ENCODE results near the gene ANKRD6.

Gene ANKRD6

GRCh38 chr6:89404512-89404911, 28.4 kb upstream of the ANKRD6 start:
- TF ChIP-seq CTCF (IDR thresholded peaks at IDR 0.05; ENCODE audit: insufficient read depth, low read length, missing control alignments), result no peak
- CTCF ChIA-PET, result interaction anchor here (1.0 kb wide), 1 partner anchor 11 kb away, joined by 3 read pairs; no protein-coding TSS in a partner anchor
- no peak overlapping the region for H3K4me3 ChIP-seq (ENCODE audit: low read depth, low read length)
- DNase-seq (ENCODE audit: low read depth, low spot score), result no peak
- POLR2A ChIA-PET, result no interaction called here

- TF ChIP-seq CTCF (IDR thresholded peaks at IDR 0.05; ENCODE audit: insufficient read depth, low read length, missing control alignments), result no peak
- CTCF ChIA-PET, result interaction anchor here (1.3 kb wide), 1 partner anchor 34 kb away, joined by 4 read pairs; no protein-coding TSS in a partner anchor
- POLR2A ChIA-PET, result no interaction called here
- no peak overlapping the region for H3K4me3 ChIP-seq (ENCODE audit: low read depth, low read length)
- no peak for DNase-seq (ENCODE audit: low read depth, low spot score)
Observed at GRCh38 chr6:89406141-89406540, 26.8 kb upstream of the ANKRD6 start.

GRCh38 chr6:89409461-89410035, 23.4 kb upstream of the ANKRD6 start:
- ChIA-PET POLR2A (no interaction called here), CTCF (no interaction called here)
- TF ChIP-seq CTCF (IDR thresholded peaks at IDR 0.05; ENCODE audit: insufficient read depth, low read length, missing control alignments), result no peak
- no peak overlapping the region for H3K4me3 ChIP-seq (ENCODE audit: low read depth, low read length)
- DNase-seq (ENCODE audit: low read depth, low spot score), result no peak

GRCh38 chr6:89410231-89410761, 22.7 kb upstream of the ANKRD6 start:
- H3K4me3 ChIP-seq (ENCODE audit: low read depth, low read length), result no peak overlapping the region
- ChIA-PET CTCF (interaction anchor here (1.7 to 1.8 kb wide), 2 partner anchors 22 to 38 kb away, joined by 4 read pairs; no protein-coding TSS in a partner anchor), POLR2A (no interaction called here)
- no peak for DNase-seq (ENCODE audit: low read depth, low spot score)
- no peak for TF ChIP-seq CTCF (IDR thresholded peaks at IDR 0.05; ENCODE audit: insufficient read depth, low read length, missing control alignments)

GRCh38 chr6:89410788-89411144, 22.2 kb upstream of the ANKRD6 start:
- ChIA-PET POLR2A (no interaction called here), CTCF (interaction anchor here (1.7 to 1.8 kb wide), 2 partner anchors 22 to 39 kb away, joined by 4 read pairs; no protein-coding TSS in a partner anchor)
- no peak overlapping the region for H3K4me3 ChIP-seq (ENCODE audit: low read depth, low read length)
- no peak for DNase-seq (ENCODE audit: low read depth, low spot score)
- TF ChIP-seq CTCF (IDR thresholded peaks at IDR 0.05; ENCODE audit: insufficient read depth, low read length, missing control alignments), result no peak

- CTCF ChIA-PET, result interaction anchor here (1.7 to 1.8 kb wide), 2 partner anchors 21 to 39 kb away, joined by 4 read pairs; no protein-coding TSS in a partner anchor
- TF ChIP-seq CTCF (IDR thresholded peaks at IDR 0.05; ENCODE audit: insufficient read depth, low read length, missing control alignments), result no peak
- DNase-seq (ENCODE audit: low read depth, low spot score), result no peak
- peak overlapping the region; percentile 38 for H3K4me3 ChIP-seq (ENCODE audit: low read depth, low read length)
- POLR2A ChIA-PET, result interaction anchor here (0.6 kb wide), 1 partner anchor 9 kb away, joined by 3 read pairs; no protein-coding TSS in a partner anchor
Observed at GRCh38 chr6:89411145-89412070, 21.5 kb upstream of the ANKRD6 start.

Measured in AG04449 (cell line).